Tibial nerve (tissue), 4 donors: ENCODE results near the gene DOCK9. TPM values are rescaled to one million over a fixed set of nuclear protein-coding genes. Genes with fewer than 3 reads are reported as not detected.

Source experiments
- DNase-seq, 2 donors: peaks; one replicate each; pipeline ENCODE4 v3.0.0-alpha.2; 2019; ENCODE audit warnings: low spot score in 2 of 2
- H3K27ac ChIP-seq, 4 donors: fragments of 200-600 bp; sonication (generic) in 3 of 4; one replicate each; pipeline ENCODE4 v1.5.1; 2017 to 2019; ENCODE audit warnings: mild to moderate bottlenecking in 1 of 4
- H3K27me3 ChIP-seq, 2 donors: fragments of 200-600 bp; sonication (generic) in 1 of 2; one replicate each; pipeline versions ENCODE4 v1.5.1 to v1.6.0; 2017 to 2019
- H3K36me3 ChIP-seq, 3 donors: fragments of 200-600 bp; sonication (generic); one replicate each; pipeline ENCODE4 v1.5.1; 2018 to 2019
- H3K4me1 ChIP-seq, 4 donors: fragments of 200-600 bp; sonication (generic) in 3 of 4; one replicate each; pipeline ENCODE4 v1.5.1; 2017 to 2019
- H3K4me3 ChIP-seq, 4 donors: fragments of 200-600 bp; sonication (generic) in 3 of 4; one replicate each; pipeline ENCODE4 v1.5.1; 2017 to 2019; ENCODE audit warnings: mild to moderate bottlenecking in 1 of 4, moderate library complexity in 1 of 4
- H3K9me3 ChIP-seq, 4 donors: fragments of 200-600 bp; sonication (generic) in 3 of 4; one replicate each; pipeline ENCODE4 v1.5.1; 2017 to 2019
- CTCF ChIP-seq, 5 experiments: fragments of 200-600 bp in 3 of 5; fragments of 450-650 bp in 2 of 5; sonication (generic) in 3 of 5; IDR thresholded peaks; one replicate each; pipeline ENCODE4 v1.5.1; 2016 to 2019; ENCODE audit warnings: antibody characterized with exemption in 5 of 5, mild to moderate bottlenecking in 3 of 5, moderate library complexity in 2 of 5
- EP300 ChIP-seq, 2 donors: sonication (generic); formaldehyde crosslinking; IDR thresholded peaks; one replicate each; pipeline ENCODE4 v1.6.1; 2017; ENCODE audit warnings: antibody characterized with exemption in 2 of 2, mild to moderate bottlenecking in 1 of 2
- POLR2A ChIP-seq, 2 donors: fragments of 450-650 bp; IDR thresholded peaks; one replicate each; pipeline ENCODE4 v1.6.1; 2017; ENCODE audit warnings: antibody characterized with exemption in 2 of 2, mild to moderate bottlenecking in 2 of 2, moderate library complexity in 2 of 2
- WGBS, 2 donors: methylation state at CpG; one replicate each; pipeline ENCODE4 v1.1.5; 2018; 5-methylcytosine and 5-hydroxymethylcytosine counted together
- total RNA-seq, 4 donors: library from RNA; depleted of rRNA; stranded (reverse); fragments of >200 nt; gene quantifications; one replicate each; pipeline ENCODE4 v1.1.0, GENCODE V29; 2016

Gene DOCK9
- total RNA-seq, result 100 to 1,000 TPM; 147 to 258 (median 243) TPM

GRCh38 chr13:98977568-98978265 is at the start of gene DOCK9:
TSS of gene DOCK9 (minus strand) at chr13:98978064. CDS start at chr13:98977909, 155 bp downstream.
- Histone ChIP-seq H3K27me3 (no peaks in the 10 kb centered on the region), H3K36me3 (no peaks in the 10 kb centered on the region), H3K27ac (peak within 1 kb of the TSS; percentile 29 to 88 (median 58)), H3K4me1 (peaks cover 0 to 54% (median 7%) of the 10 kb centered on the region in 4 donors), H3K9me3 (no peaks in the 10 kb centered on the region), H3K4me3 (peak within 1 kb of the TSS; percentile 28 to 64 (median 47))
- 11 to 12% methylated on average over 16 of the region's 16 CpGs for WGBS, 2 donors
- peak; percentile 44 to 53 for DNase-seq
- peak in 1 of 2 donors; percentile 62 for TF ChIP-seq POLR2A (IDR thresholded peaks at IDR 0.05)
- TF ChIP-seq CTCF (IDR thresholded peaks at IDR 0.05), result no peak
- peak in 1 of 2 donors; percentile 87 for TF ChIP-seq EP300 (IDR thresholded peaks at IDR 0.05)

- TF ChIP-seq EP300 (IDR thresholded peaks at IDR 0.05), result no peak
- no peak for TF ChIP-seq POLR2A (IDR thresholded peaks at IDR 0.05)
- no peak for TF ChIP-seq CTCF (IDR thresholded peaks at IDR 0.05)
- Histone ChIP-seq H3K36me3 (peaks cover 0 to 5% (median 0%) of the 10 kb centered on the region in 3 donors), H3K27ac (no peak overlapping the region), H3K27me3 (no peaks in the 10 kb centered on the region), H3K4me3 (no peak overlapping the region), H3K4me1 (peaks cover 0 to 29% (median 3%) of the 10 kb centered on the region in 4 donors), H3K9me3 (peaks cover 0 to 7% (median 0%) of the 10 kb centered on the region in 4 donors)
- WGBS, 2 donors, result 95 to 96% methylated on average over 7 of the region's 7 CpGs
- DNase-seq, result no peak
These were observed 49.4 kb upstream of the DOCK9 start for GRCh38 chr13:99027260-99027659.

- no peaks in the 10 kb centered on the region for H3K36me3 ChIP-seq
- no peaks in the 10 kb centered on the region for H3K9me3 ChIP-seq
- no peak for DNase-seq
- TF ChIP-seq EP300 (IDR thresholded peaks at IDR 0.05) (no peak), CTCF (IDR thresholded peaks at IDR 0.05) (no peak), POLR2A (IDR thresholded peaks at IDR 0.05) (no peak)
- no peaks in the 10 kb centered on the region for H3K27me3 ChIP-seq
- H3K4me1 ChIP-seq, result peaks cover 0 to 20% (median 3%) of the 10 kb centered on the region in 4 donors
- no peak overlapping the region for H3K4me3 ChIP-seq
- H3K27ac ChIP-seq, result no peak overlapping the region
- WGBS, 2 donors, result 23 to 26% methylated on average over 4 of the region's 4 CpGs
These were observed 45.1 kb upstream of the DOCK9 start for GRCh38 chr13:99022941-99023340.

DNA sequence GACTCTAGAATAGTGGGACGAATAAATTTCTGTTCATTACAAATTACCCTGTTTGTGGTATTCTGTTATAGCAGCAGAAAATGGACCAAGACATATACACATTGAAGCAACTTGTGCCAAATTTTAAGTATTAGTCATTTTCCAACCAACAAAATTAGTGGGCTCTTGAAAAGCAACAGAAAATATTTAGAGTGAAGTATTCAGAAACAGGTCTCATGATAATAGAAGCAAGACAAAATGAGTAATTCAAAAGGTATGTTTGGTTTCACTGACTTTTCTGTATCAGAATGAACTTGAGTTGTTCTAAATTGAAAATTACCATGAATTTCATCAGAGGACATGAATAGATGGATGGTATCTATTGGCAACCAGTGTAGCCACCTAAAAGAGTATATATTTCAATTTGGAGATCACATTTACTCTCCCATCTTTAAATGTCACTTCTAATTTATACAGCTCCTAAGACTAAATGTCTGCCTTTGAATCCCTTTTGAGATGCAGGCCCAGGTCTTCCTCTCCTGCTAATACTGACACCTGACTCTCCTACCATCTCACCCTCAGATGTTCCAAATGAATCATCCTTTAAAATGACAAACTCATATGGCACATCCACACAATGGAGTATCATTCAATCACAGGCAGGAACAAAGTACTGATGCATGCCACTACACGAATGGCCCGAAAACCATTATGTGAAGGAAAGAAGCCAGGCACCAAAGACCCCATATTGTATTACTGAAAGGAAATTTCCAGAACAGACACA is 40.7 kb upstream of the DOCK9 start:
- Histone ChIP-seq H3K4me1 (peaks cover 0 to 10% (median 5%) of the 10 kb centered on the region in 4 donors), H3K36me3 (no peaks in the 10 kb centered on the region), H3K27ac (no peak overlapping the region), H3K4me3 (no peak overlapping the region), H3K27me3 (no peaks in the 10 kb centered on the region), H3K9me3 (no peaks in the 10 kb centered on the region)
- TF ChIP-seq EP300 (IDR thresholded peaks at IDR 0.05), result no peak
- no peak for TF ChIP-seq POLR2A (IDR thresholded peaks at IDR 0.05)
- no peak for TF ChIP-seq CTCF (IDR thresholded peaks at IDR 0.05)
- 94 to 98% methylated on average over 3 of the region's 3 CpGs for WGBS, 2 donors
- no peak for DNase-seq
